ENCODE data around the gene GIMAP8.

DNA sequence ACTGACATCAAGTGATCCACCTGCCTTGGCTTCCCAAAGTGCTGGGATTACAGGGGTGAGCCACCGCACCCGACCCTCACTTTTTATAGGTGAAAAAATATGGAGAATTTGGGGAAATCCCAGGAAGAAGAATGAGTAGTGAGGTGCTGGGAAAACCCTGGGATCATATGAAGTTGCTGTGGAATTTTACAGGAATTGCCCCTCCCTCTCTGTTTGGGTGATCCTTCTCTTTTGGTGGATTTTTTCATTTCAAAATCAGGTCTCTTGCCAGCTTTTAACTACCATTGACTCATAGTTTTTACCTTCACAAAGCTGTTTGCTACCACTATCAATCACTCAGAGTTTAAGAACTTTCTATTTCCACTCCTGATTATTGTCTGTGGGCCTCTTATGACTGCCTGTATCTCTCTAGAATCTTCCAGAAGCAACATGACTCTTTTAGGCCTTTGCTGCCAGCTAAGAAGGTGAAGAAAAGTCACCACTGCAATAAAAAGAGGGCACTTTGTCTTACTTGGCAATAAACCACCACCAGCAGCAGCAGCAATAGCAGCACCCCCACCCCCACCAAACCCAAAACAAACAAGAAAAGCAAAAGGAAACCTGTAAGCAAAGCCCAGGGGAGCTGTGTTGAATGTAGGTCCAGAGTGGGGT, 4.0 kb upstream of the GIMAP8 start:
- TF ChIP-seq, protein P1, sequence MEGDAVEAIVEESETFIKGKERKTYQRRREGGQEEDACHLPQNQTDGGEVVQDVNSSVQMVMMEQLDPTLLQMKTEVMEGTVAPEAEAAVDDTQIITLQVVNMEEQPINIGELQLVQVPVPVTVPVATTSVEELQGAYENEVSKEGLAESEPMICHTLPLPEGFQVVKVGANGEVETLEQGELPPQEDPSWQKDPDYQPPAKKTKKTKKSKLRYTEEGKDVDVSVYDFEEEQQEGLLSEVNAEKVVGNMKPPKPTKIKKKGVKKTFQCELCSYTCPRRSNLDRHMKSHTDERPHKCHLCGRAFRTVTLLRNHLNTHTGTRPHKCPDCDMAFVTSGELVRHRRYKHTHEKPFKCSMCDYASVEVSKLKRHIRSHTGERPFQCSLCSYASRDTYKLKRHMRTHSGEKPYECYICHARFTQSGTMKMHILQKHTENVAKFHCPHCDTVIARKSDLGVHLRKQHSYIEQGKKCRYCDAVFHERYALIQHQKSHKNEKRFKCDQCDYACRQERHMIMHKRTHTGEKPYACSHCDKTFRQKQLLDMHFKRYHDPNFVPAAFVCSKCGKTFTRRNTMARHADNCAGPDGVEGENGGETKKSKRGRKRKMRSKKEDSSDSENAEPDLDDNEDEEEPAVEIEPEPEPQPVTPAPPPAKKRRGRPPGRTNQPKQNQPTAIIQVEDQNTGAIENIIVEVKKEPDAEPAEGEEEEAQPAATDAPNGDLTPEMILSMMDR (IDR thresholded peaks at IDR 0.05) = no peak
- TF ChIP-seq POLR2A (IDR thresholded peaks at IDR 0.05) = no peak

Measured in heart left ventricle (tissue), 13 donors.